HepG2 (cell line): ENCODE data around the gene OGFR. TPM values are rescaled to one million over a fixed set of nuclear protein-coding genes. Genes with fewer than 3 reads are reported as not detected.
A peak's percentile ranks its signal among the peaks of the same experiment; 100 is the strongest.

ENCODE experiments used
- BHLHE40 ChIP-seq: IDR thresholded peaks from 2 replicates; pipeline ENCODE4 v1.6.1; 2011; ENCODE audit warnings: low read length, improper control_type of control experiment
- RXRA ChIP-seq: sonication (generic); formaldehyde crosslinking; IDR thresholded peaks from 2 replicates; pipeline ENCODE4 v1.5.1; 2020; ENCODE audit warnings: missing genetic modification reagents
- TRIM24 ChIP-seq: sonication (generic); formaldehyde crosslinking; IDR thresholded peaks from 2 replicates; pipeline ENCODE4 v1.8.0; 2022; ENCODE audit warnings: mild to moderate bottlenecking, missing genetic modification reagents
- ZNF224 ChIP-seq: sonication (generic); formaldehyde crosslinking; IDR thresholded peaks from 2 replicates; pipeline ENCODE4 v1.5.0; 2020; ENCODE audit warnings: mild to moderate bottlenecking, missing genetic modification reagents
- ZNF446 ChIP-seq: sonication (generic); formaldehyde crosslinking; IDR thresholded peaks from 2 replicates; pipeline ENCODE4 v1.5.0; 2020; ENCODE audit warnings: mild to moderate bottlenecking, missing genetic modification reagents
- ZNF768 ChIP-seq: sonication (generic); formaldehyde crosslinking; IDR thresholded peaks from 2 replicates; pipeline ENCODE4 v1.4.0; 2020; ENCODE audit warnings: missing genetic modification reagents
- polyA plus RNA-seq, 8 experiments: library from polyadenylated mRNA; depleted of rRNA in 3 of 8; stranded (reverse) in 7 of 8; unstranded in 1 of 8; fragments of >200 nt; fragmentation: Illumina TruSeq in 4 of 8; extraction: Trizol in 4 of 8; gene quantifications; 2 replicates each; pipeline versions ENCODE4 v1.2.1 to v1.2.3, GENCODE V29; 2011 to 2016; ENCODE audit warnings: low read depth in 4 of 8, missing spikeins in 1 of 8, mixed read lengths in 1 of 8; ENCODE audit not compliant: insufficient read depth in 1 of 8
- total RNA-seq, 5 experiments: library from RNA; depleted of rRNA; stranded (reverse); fragments of >200 nt; fragmentation: Illumina TruSeq; extraction: Trizol; gene quantifications; 2 replicates each; pipeline ENCODE4 v1.2.3, GENCODE V29; 2016; ENCODE audit warnings: low read depth in 1 of 5
- TF ChIP-seq, protein P1 (sequence below): sonication (generic); formaldehyde crosslinking; IDR thresholded peaks from 2 replicates; pipeline ENCODE4 v1.5.1; 2020; ENCODE audit warnings: mild to moderate bottlenecking, missing genetic modification reagents, borderline replicate concordance
- TF ChIP-seq, protein P2 (sequence below): sonication (generic); formaldehyde crosslinking; IDR thresholded peaks from 2 replicates; pipeline ENCODE4 v1.4.0; 2020; ENCODE audit warnings: mild to moderate bottlenecking, missing genetic modification reagents
- TF ChIP-seq, protein P3 (sequence below): sonication (generic); formaldehyde crosslinking; IDR thresholded peaks from 2 replicates; pipeline ENCODE4 v1.8.0; 2022; ENCODE audit warnings: missing genetic modification reagents, low read depth, mild to moderate bottlenecking, borderline replicate concordance
- TF ChIP-seq, protein P4 (sequence below): sonication (generic); formaldehyde crosslinking; IDR thresholded peaks from 2 replicates; pipeline ENCODE4 v1.4.0; 2020; ENCODE audit warnings: missing genetic modification reagents
- TF ChIP-seq, protein P5 (sequence below): sonication (generic); formaldehyde crosslinking; IDR thresholded peaks from 2 replicates; pipeline ENCODE4 v1.4.0; 2020; ENCODE audit warnings: missing genetic modification reagents
- TF ChIP-seq, protein P6 (sequence below): IDR thresholded peaks from 2 replicates; pipeline ENCODE4 v1.6.1; 2012; ENCODE audit warnings: low read length, improper control_type of control experiment

Gene OGFR
- total and polyA plus RNA-seq, 2 of the 13 experiments (the other 11 are each of a cell fraction or from before 2014, with no cell fraction given), result 47.7 to 81.8 TPM

DNA sequence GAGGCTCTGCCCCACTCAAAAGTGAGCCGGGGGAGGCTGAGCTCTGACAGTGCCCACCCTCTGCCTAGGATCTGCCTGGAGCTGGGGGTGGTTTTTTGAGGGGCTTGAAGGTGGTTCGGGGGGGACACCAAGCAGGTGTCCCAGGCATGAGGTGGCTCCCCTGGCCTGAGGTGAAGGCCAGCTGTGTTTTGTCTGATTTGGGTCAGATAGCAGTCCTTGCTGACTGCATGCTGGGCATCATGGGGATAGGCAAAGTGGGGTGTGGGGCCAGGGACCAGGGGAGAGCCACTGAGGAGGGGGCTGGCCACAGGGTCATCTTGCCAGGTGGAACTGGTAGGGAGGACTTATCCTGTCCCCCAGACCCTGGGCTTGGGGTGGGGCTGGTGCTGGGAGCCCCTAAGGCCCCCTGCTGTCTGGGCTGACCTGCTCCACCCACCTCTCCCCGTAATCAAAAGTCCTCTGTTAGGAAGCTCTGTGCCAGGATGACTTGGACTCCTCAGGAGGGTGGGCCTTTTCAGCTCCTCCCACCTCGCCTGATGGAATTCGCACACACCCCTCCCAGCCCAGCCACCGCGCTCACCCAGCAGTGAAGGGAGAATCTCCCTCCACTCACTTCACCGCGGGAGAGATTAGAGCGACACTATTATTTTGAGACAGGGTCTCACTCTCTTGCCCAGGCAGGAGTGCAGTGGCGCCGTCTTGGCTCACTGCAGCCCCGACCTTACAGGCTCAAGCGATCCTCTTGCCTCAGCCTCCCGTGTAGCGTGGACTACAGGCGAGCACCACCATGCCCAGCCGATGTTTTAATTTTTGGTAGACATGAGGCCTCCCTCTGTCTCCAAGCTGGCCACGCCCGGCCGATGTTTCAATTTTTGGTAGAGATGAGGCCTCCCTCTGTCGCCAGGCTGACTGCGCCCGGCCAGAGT is 10.7 kb downstream of the OGFR start (continued):
- TF ChIP-seq, protein P1, sequence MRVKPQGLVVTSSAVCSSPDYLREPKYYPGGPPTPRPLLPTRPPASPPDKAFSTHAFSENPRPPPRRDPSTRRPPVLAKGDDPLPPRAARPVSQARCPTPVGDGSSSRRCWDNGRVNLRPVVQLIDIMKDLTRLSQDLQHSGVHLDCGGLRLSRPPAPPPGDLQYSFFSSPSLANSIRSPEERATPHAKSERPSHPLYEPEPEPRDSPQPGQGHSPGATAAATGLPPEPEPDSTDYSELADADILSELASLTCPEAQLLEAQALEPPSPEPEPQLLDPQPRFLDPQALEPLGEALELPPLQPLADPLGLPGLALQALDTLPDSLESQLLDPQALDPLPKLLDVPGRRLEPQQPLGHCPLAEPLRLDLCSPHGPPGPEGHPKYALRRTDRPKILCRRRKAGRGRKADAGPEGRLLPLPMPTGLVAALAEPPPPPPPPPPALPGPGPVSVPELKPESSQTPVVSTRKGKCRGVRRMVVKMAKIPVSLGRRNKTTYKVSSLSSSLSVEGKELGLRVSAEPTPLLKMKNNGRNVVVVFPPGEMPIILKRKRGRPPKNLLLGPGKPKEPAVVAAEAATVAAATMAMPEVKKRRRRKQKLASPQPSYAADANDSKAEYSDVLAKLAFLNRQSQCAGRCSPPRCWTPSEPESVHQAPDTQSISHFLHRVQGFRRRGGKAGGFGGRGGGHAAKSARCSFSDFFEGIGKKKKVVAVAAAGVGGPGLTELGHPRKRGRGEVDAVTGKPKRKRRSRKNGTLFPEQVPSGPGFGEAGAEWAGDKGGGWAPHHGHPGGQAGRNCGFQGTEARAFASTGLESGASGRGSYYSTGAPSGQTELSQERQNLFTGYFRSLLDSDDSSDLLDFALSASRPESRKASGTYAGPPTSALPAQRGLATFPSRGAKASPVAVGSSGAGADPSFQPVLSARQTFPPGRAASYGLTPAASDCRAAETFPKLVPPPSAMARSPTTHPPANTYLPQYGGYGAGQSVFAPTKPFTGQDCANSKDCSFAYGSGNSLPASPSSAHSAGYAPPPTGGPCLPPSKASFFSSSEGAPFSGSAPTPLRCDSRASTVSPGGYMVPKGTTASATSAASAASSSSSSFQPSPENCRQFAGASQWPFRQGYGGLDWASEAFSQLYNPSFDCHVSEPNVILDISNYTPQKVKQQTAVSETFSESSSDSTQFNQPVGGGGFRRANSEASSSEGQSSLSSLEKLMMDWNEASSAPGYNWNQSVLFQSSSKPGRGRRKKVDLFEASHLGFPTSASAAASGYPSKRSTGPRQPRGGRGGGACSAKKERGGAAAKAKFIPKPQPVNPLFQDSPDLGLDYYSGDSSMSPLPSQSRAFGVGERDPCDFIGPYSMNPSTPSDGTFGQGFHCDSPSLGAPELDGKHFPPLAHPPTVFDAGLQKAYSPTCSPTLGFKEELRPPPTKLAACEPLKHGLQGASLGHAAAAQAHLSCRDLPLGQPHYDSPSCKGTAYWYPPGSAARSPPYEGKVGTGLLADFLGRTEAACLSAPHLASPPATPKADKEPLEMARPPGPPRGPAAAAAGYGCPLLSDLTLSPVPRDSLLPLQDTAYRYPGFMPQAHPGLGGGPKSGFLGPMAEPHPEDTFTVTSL, result no peak
- TF ChIP-seq TRIM24 (CRISPR knock-in tag), result no peak
- TF ChIP-seq ZNF446 (CRISPR knock-in tag), result no peak
- TF ChIP-seq RXRA (CRISPR knock-in tag), result peak; percentile 50; the same call in 1 of the 2 replicates
- TF ChIP-seq ZNF768, result no peak
- TF ChIP-seq ZNF224 (CRISPR knock-in tag), result no peak
- TF ChIP-seq, protein P2, sequence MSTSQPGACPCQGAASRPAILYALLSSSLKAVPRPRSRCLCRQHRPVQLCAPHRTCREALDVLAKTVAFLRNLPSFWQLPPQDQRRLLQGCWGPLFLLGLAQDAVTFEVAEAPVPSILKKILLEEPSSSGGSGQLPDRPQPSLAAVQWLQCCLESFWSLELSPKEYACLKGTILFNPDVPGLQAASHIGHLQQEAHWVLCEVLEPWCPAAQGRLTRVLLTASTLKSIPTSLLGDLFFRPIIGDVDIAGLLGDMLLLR (CRISPR knock-in tag), result no peak
- TF ChIP-seq, protein P3, sequence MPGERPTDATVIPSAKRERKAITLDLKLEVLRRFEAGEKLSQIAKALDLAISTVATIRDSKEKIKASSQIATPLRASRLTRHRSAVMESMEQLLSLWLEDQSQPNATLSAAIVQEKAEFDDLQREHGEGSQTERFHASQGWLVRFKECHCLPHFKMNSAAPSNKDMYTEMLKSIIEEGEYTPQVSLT (CRISPR knock-in tag), result no peak
- TF ChIP-seq, protein P4, sequence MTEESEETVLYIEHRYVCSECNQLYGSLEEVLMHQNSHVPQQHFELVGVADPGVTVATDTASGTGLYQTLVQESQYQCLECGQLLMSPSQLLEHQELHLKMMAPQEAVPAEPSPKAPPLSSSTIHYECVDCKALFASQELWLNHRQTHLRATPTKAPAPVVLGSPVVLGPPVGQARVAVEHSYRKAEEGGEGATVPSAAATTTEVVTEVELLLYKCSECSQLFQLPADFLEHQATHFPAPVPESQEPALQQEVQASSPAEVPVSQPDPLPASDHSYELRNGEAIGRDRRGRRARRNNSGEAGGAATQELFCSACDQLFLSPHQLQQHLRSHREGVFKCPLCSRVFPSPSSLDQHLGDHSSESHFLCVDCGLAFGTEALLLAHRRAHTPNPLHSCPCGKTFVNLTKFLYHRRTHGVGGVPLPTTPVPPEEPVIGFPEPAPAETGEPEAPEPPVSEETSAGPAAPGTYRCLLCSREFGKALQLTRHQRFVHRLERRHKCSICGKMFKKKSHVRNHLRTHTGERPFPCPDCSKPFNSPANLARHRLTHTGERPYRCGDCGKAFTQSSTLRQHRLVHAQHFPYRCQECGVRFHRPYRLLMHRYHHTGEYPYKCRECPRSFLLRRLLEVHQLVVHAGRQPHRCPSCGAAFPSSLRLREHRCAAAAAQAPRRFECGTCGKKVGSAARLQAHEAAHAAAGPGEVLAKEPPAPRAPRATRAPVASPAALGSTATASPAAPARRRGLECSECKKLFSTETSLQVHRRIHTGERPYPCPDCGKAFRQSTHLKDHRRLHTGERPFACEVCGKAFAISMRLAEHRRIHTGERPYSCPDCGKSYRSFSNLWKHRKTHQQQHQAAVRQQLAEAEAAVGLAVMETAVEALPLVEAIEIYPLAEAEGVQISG, result peak; percentile 30; the same call in 1 of the 2 replicates
- TF ChIP-seq, protein P5, sequence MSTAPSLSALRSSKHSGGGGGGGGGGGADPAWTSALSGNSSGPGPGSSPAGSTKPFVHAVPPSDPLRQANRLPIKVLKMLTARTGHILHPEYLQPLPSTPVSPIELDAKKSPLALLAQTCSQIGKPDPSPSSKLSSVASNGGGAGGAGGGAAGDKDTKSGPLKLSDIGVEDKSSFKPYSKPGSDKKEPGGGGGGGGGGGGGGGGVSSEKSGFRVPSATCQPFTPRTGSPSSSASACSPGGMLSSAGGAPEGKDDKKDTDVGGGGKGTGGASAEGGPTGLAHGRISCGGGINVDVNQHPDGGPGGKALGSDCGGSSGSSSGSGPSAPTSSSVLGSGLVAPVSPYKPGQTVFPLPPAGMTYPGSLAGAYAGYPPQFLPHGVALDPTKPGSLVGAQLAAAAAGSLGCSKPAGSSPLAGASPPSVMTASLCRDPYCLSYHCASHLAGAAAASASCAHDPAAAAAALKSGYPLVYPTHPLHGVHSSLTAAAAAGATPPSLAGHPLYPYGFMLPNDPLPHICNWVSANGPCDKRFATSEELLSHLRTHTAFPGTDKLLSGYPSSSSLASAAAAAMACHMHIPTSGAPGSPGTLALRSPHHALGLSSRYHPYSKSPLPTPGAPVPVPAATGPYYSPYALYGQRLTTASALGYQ (CRISPR knock-in tag), result 0 out of 2 replicates have a peak, but pooled peaks have one; percentile 47
- TF ChIP-seq, protein P6, sequence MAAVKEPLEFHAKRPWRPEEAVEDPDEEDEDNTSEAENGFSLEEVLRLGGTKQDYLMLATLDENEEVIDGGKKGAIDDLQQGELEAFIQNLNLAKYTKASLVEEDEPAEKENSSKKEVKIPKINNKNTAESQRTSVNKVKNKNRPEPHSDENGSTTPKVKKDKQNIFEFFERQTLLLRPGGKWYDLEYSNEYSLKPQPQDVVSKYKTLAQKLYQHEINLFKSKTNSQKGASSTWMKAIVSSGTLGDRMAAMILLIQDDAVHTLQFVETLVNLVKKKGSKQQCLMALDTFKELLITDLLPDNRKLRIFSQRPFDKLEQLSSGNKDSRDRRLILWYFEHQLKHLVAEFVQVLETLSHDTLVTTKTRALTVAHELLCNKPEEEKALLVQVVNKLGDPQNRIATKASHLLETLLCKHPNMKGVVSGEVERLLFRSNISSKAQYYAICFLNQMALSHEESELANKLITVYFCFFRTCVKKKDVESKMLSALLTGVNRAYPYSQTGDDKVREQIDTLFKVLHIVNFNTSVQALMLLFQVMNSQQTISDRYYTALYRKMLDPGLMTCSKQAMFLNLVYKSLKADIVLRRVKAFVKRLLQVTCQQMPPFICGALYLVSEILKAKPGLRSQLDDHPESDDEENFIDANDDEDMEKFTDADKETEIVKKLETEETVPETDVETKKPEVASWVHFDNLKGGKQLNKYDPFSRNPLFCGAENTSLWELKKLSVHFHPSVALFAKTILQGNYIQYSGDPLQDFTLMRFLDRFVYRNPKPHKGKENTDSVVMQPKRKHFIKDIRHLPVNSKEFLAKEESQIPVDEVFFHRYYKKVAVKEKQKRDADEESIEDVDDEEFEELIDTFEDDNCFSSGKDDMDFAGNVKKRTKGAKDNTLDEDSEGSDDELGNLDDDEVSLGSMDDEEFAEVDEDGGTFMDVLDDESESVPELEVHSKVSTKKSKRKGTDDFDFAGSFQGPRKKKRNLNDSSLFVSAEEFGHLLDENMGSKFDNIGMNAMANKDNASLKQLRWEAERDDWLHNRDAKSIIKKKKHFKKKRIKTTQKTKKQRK, result no peak
- TF ChIP-seq BHLHE40, result no peak
